Left renal cortex interstitium (tissue), 4 donors: ENCODE measurements around the gene LEPR. TPM values are rescaled to one million over a fixed set of nuclear protein-coding genes. Genes with fewer than 3 reads are reported as not detected.

ENCODE experiments used
- polyA plus RNA-seq, 4 donors: library from polyadenylated mRNA; unstranded; fragments of 120-200 nt; gene quantifications; one replicate each; pipeline ENCODE4 v1.2.1, GENCODE V29; 2013; ENCODE audit not compliant: insufficient read length in 4 of 4

LEPR gene
- polyA plus RNA-seq, 4 donors: 8.5 to 12.3 (median 9.8) TPM

Other genes starting within 250 kb of the LEPR start
- 1 to 10 TPM; 4.8 to 6.8 (median 6.2) TPM for gene DNAJC6, start 111.1 kb upstream of the LEPR start, polyA plus RNA-seq
- gene LEPROT, start within 50 bp of the LEPR start, polyA plus RNA-seq: 100 to 1,000 TPM; 155 to 167 (median 164) TPM